Measurements from ENCODE around the gene ITGA3.

Gene ITGA3

GRCh38 chr17:50106393-50107131, 50.7 kb downstream of the ITGA3 start:
- DNase-seq (ENCODE audit: low read depth in 2 of 3, low spot score in 2 of 3) = no peak

- no peak for DNase-seq (ENCODE audit: low read depth in 2 of 3, low spot score in 2 of 3)
These were observed 52.0 kb downstream of the ITGA3 start for GRCh38 chr17:50107790-50108414.

GRCh38 chr17:50108556-50108955, 52.6 kb downstream of the ITGA3 start:
- no peak for DNase-seq (ENCODE audit: low read depth in 2 of 3, low spot score in 2 of 3)

DNA sequence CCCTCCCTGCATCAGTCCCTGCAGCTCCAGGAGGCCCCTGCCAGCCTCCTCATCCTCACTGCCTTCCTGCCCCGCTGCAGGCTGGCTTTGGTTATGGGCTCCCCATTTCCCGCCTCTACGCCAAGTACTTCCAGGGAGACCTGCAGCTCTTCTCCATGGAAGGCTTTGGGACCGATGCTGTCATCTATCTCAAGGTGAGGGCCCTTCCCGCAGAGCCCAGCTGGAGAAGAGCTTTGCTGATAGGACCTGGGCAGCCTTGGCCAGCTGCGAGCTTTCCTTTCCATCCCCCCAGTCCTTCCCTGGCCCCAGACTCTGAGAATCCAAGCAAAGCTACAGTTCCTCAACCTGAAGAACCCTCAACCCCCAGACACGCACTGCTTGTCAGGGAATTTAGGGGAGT, 53.3 kb downstream of the ITGA3 start:
- DNase-seq (ENCODE audit: low read depth in 2 of 3, low spot score in 2 of 3) = no peak

DNA sequence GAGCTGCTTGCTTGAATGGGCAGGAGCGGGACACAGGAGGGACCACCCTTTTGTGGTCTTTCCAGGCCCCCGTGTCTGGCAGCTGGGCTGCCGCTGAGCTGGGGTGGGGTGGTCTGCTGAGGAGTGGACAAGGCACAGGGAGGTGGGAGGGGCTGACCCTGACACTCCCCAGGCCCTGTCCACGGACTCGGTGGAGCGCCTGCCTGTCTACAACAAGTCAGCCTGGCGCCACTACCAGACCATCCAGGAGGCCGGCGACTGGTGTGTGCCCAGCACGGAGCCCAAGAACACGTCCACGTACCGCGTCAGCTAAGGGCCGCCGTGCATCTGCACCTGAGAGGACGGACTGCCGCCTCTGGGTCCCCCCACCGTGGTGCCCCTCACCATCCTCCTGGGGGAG, 53.9 kb downstream of the ITGA3 start:
- no peak for DNase-seq (ENCODE audit: low read depth in 2 of 3, low spot score in 2 of 3)

DNA sequence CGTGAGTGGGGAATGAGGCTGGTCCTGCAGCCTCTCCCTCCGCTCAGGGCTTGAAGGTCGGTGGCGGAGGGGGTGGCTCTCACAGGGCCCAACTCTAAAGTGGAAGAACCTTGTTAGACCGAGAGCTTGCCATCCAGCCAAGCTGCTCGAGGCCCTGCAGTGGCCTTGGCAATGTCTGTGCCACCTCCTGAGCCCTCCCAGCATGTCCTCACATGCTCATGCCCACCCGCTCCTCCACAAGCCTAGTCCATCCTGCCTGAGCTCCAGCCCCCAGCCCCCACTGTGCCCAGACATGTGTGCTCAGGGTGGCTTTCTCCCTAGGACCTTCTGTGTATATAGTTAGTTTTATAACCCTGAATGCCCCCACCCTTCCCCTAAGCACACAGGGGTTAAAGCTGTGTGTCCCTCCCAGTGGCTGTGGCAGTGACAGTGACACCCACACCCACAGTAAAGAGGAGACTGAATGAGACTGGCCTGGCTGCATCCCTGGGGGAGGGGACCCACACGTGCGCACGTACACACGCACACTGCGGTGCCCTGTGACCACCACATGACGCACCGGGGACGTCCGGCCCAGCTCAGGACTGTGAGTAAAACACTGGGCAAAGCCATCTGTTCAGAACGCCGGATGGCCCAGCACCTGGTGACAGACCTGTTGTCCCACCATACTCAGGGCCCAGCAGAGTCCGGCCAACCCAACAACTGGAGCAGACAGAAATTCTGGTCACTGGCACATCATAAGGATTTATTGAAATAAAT, 54.9 kb downstream of the ITGA3 start:
- no peak for DNase-seq (ENCODE audit: low read depth in 2 of 3, low spot score in 2 of 3)

GRCh38 chr17:50111673-50112655, 56.1 kb downstream of the ITGA3 start:
- no peak for DNase-seq (ENCODE audit: low read depth in 2 of 3, low spot score in 2 of 3)

- no peak for DNase-seq (ENCODE audit: low read depth in 2 of 3, low spot score in 2 of 3)
These were observed 56.8 kb downstream of the ITGA3 start for GRCh38 chr17:50112694-50113093.

DNA sequence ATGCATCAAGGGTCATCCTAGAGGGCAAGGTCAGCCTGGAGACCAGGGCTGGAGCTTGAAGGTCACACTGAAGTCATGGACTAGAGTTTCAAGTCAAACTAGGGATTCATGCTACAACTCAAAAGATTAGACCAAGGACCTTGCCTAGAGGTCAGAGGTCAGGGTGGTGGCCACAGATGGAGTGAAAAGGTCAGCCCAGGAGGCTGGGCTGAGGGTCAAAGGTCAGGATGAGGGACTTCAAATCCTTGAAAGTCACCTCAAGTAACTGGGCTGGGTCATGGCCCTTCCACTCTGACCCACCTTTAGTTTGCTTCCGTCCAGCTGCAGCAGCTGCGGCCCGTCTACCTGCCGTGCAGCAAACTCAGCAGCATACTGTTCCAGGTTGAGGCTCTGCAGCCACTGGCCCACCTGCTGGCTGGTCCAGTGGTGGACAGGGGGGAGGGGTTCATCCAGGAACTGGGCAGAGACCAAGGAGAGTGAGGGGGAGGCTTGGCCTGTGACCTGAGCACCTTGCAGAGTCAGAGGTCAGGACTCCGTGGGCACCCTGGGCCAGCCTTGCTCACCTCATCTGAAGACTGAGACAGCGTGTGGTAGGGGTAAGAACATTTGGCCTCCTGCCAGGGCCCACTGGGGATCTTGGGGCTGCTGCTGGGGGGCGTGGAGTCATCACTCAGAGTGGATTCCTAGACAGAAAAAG, 57.9 kb downstream of the ITGA3 start:
- no peak for DNase-seq (ENCODE audit: low read depth in 2 of 3, low spot score in 2 of 3)

GRCh38 chr17:50114401-50114800, 58.5 kb downstream of the ITGA3 start:
- no peak for DNase-seq (ENCODE audit: low read depth in 2 of 3, low spot score in 2 of 3)

DNA sequence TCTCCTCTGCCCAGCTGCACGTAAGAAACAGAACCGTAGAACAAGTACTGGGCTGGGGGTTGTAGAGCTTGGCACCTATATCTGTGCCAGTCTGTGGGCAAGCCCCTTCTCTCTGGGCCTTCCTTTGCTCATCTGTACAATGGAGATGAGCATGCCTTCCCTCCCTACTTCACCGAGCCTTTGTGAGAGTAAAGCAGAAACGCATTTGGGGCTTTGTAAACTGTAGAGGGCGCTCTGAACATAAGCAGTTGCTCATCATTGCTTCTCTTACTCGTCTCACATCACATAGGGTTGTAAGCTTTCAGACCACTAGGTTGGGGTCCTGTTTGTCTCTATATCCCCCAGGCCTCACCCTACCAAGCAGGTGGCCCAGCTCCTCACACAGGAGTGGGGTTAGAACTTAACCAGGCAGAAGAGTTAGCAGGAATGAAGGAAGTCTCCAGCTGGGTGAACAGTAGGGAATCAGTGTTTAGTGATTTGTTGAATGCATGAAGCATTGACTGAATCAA, 59.0 kb downstream of the ITGA3 start:
- no peak for DNase-seq (ENCODE audit: low read depth in 2 of 3, low spot score in 2 of 3)

GRCh38 chr17:50115756-50116155, 59.8 kb downstream of the ITGA3 start:
- DNase-seq (ENCODE audit: low read depth in 2 of 3, low spot score in 2 of 3) = no peak

GRCh38 chr17:50117202-50118051, 61.5 kb downstream of the ITGA3 start:
- DNase-seq (ENCODE audit: low read depth in 2 of 3, low spot score in 2 of 3) = peak in 1 of 3 experiments; percentile 38

DNA sequence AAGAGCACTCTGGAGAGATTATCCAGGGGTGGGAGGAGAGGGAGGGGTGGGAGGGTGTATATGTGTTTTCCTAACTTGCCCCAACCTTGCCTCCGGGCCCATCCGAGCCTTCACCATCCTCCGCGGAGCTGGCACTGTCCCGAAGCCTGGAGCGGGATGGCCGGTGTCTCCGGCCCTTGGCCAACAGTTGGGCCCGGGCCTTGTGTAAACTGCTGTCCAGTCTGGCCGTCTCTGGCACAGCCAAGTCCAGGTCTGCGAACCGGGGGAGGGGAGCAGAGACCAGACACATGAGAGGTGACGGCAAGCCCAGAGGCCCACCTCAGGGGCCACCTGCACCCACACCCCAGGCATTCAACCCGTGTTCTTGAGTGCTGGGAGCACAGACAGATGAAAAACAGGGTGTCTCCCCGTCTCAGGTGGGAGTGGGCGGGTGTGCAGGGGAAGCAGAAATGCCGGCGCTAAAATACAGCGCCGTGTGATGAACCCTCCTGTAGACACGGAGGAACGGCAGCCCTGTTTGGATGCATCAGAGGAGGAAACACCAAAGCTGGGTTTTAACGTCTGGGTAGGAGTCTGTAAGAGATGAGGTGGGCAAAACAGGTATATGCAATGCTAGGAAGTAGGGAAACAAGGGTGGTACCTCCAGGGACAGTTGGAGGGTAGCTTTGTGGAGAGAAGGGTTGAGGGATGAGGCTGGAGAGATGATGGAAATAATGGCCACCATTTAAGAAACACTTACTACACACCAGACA, 62.3 kb downstream of the ITGA3 start:
- DNase-seq (ENCODE audit: low read depth in 2 of 3, low spot score in 2 of 3) = no peak

DNA sequence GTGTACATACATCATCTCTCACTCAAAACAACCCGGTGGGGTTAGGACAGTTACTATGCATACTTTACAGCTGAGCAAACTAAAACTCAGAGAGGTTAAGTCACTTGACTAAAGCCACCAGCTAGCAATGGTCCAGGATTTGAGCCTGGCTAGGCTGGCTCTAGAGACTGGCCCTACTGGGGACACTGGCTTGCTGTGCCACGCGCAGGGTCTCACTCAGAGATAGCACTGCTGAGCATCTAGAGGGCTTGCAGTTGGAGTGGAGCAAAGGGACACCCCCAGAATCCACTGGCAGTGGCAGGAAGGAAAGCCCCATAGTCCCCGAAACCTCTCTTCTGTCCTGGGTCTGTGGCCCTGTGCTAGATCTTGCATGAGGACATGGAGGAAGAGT, 62.9 kb downstream of the ITGA3 start:
- DNase-seq (ENCODE audit: low read depth in 2 of 3, low spot score in 2 of 3) = no peak

DNA sequence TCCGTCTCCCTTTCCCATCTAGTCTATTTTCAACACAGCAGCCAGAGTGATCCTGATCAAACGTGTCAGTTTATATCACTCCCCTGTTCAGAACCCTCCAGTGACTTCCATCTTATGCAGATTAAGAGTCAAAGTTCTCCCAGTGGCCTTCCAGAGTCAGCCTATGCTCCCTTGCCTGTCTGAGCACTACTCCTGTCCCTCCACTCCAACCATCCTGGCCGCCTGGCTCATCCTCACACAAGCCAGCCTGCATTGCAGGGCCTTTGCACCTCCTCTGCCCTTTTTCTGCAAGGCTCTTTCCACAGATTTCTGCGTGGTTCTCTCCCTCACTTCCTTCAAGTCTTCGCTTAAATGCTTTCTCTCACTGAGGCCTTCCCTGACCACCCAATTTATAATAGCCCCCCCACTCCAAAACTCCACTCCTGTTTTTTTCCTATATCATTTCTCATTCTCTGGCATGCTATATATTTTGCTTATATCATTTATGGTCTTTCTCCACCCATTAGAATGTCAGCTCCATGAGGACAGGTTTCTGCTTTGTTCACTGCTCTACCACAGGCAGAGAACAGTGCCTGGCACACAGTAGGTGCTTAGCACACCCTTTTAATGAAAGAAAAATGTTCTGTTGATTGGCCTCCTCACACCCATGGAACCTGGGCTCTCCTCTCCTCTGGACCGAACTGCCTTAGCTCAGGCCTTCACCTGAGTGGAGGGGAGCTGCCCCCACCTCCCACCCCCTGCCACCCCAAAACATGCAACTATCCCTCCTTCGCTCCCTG, 64.8 kb downstream of the ITGA3 start:
- no peak for DNase-seq (ENCODE audit: low read depth in 2 of 3, low spot score in 2 of 3)

DNA sequence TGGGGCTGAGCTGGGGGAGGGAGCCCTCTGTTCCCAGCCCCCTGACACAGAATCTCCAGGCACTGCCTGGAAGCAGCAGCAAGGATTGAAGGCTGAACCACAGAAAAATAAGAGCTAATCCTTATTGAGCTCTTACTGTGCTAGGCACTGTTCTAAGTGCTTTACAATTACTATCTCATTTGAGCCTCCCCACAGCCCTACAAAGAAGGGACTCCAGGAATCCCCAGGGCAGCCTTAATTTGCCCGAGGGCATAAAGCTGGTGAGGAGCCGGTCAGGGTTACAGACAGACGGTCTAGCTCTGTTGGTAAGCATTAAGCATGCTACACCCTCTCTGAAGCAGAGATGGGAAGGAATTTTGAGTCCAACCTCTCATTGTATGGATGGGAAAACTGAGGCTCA, 67.0 kb downstream of the ITGA3 start:
- DNase-seq (ENCODE audit: low read depth in 2 of 3, low spot score in 2 of 3) = no peak

All from activated CD8-positive, alpha-beta memory T cell treated with anti-CD3 and anti-CD28 coated beads for 48 hours (primary cell).